Mesothelial cell of epicardium (in vitro differentiated cells): ENCODE measurements around the gene C8A. TPM values are rescaled to one million over a fixed set of nuclear protein-coding genes. Genes with fewer than 3 reads are reported as not detected.

ENCODE experiments used
- DNase-seq, 2 experiments: peaks; one replicate each; pipeline ENCODE4 v3.0.0; 2021; ENCODE audit warnings: low spot score in 2 of 2; ENCODE audit not compliant: unreplicated experiment in 2 of 2
- H3K27ac Mint-ChIP-seq: 2 replicates; pipeline ENCODE4 v1.8.0; 2021; ENCODE audit warnings: mixed read lengths
- H3K27me3 Mint-ChIP-seq: 2 replicates; pipeline ENCODE4 v1.8.0; 2021; ENCODE audit warnings: low read depth, mixed read lengths
- H3K36me3 Mint-ChIP-seq: 2 replicates; pipeline ENCODE4 v1.8.0; 2021; ENCODE audit warnings: mixed read lengths
- H3K4me1 Mint-ChIP-seq: 2 replicates; pipeline ENCODE4 v1.8.0; 2021; ENCODE audit warnings: mixed read lengths
- H3K4me3 Mint-ChIP-seq: 2 replicates; pipeline ENCODE4 v1.8.0; 2021; ENCODE audit warnings: mild to moderate bottlenecking, moderate library complexity, mixed read lengths
- H3K9me3 Mint-ChIP-seq: 2 replicates; pipeline ENCODE4 v1.8.0; 2021; ENCODE audit warnings: mixed read lengths
- total RNA-seq: library from RNA; stranded (reverse); gene quantifications from 3 replicates; pipeline ENCODE4 v1.2.1, GENCODE V29; 2021
- TF ChIP-seq, protein P1 (sequence below): fragments of 200-600 bp; sonication (generic); IDR thresholded peaks from one replicate; pipeline ENCODE4 v1.5.0; 2021; ENCODE audit warnings: antibody characterized with exemption; ENCODE audit not compliant: unreplicated experiment

The C8A gene
- total RNA-seq, 1 donor from 2014 or later: not detected

DNA sequence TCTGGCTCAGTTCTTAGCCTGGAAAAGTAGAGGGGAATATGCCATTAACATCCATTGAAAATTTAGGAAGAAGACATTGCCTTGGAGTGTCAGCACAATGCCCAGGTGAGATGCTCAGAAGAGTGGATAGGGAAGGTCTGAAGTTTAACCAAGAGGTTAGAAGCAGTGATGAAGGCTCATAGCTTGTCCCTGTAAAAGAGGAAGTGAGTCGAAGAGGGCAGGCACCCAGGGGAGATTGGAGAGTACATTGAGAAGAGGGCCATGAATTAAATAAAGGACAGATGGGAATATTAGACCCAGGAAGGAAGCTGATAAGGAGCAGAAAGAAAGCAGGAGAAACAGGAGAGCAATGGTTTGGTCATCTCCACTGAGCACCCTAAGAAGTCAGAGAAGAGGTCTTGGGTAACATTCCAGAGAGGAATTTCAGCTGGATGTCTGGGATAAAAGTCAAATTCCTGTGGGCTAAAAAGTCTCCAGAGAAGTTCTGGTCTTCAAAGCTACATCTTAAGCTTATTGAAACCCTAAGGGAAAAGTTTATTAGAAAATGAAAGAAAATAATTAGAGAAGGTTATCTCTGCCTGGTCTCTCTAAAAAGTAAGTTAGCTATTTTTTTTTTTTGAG is 93.9 kb downstream of the C8A start:
- DNase-seq: no peak
- Mint-ChIP-seq H3K36me3 (no peaks in the 10 kb centered on the region), H3K27me3 (peaks cover 6% of the 10 kb centered on the region), H3K4me3 (no peak overlapping the region), H3K4me1 (no peaks in the 10 kb centered on the region), H3K27ac (no peak overlapping the region), H3K9me3 (no peaks in the 10 kb centered on the region)
- TF ChIP-seq, protein P1, sequence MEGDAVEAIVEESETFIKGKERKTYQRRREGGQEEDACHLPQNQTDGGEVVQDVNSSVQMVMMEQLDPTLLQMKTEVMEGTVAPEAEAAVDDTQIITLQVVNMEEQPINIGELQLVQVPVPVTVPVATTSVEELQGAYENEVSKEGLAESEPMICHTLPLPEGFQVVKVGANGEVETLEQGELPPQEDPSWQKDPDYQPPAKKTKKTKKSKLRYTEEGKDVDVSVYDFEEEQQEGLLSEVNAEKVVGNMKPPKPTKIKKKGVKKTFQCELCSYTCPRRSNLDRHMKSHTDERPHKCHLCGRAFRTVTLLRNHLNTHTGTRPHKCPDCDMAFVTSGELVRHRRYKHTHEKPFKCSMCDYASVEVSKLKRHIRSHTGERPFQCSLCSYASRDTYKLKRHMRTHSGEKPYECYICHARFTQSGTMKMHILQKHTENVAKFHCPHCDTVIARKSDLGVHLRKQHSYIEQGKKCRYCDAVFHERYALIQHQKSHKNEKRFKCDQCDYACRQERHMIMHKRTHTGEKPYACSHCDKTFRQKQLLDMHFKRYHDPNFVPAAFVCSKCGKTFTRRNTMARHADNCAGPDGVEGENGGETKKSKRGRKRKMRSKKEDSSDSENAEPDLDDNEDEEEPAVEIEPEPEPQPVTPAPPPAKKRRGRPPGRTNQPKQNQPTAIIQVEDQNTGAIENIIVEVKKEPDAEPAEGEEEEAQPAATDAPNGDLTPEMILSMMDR: no peak

GRCh38 chr1:56952501-56952900 is 97.9 kb downstream of the C8A start:
- Mint-ChIP-seq H3K4me1 (peaks cover under 1% of the 10 kb centered on the region), H3K27ac (no peak overlapping the region), H3K9me3 (no peaks in the 10 kb centered on the region), H3K36me3 (no peaks in the 10 kb centered on the region), H3K27me3 (peaks cover 20% of the 10 kb centered on the region), H3K4me3 (no peak overlapping the region)
- TF ChIP-seq, protein P1: no peak
- DNase-seq: no peak

DNA sequence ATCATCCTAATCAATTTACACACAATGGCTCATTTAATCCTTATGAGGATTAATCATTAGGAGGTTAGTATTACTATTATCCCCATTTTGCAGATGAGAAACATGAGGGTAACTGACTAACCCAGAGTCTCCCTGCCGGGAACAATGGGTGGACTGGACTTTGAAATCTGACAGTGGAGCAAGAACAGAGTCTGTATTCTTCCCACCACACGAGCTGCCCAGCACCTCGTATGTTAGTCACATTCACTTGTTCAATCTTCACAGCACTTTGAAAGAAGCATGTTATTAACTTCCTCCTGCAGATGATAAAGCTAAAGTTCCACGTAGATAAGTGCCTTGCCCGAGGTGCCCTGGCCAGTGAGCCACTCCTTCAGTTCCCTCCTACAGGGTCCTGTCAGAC is 98.8 kb downstream of the C8A start:
- Mint-ChIP-seq H3K27me3 (peaks cover 20% of the 10 kb centered on the region), H3K4me3 (no peak overlapping the region), H3K27ac (no peak overlapping the region), H3K36me3 (no peaks in the 10 kb centered on the region), H3K9me3 (no peaks in the 10 kb centered on the region), H3K4me1 (peaks cover 10% of the 10 kb centered on the region)
- no peak for DNase-seq
- TF ChIP-seq, protein P1: no peak

DNA sequence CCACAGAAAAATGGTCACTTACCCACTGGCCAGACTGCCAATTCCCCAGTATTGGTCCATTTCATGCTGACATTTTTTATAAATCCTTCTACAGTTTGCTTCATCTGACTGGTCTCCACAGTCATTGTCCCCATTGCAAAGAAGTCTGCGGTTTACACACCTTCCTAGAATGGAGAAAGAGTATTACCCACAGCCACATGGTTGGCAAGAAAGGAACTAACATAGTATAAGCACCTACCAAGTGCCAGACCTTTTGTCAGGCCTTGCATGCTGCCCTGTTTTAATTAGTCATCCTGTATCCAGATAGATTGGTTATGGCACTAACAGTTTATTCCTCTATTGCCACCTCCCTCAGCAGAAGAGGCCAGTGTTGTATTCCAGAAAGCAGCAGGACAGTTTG is 100.1 kb downstream of the C8A start:
- Mint-ChIP-seq H3K4me1 (peaks cover 11% of the 10 kb centered on the region), H3K9me3 (peaks cover 4% of the 10 kb centered on the region), H3K36me3 (no peaks in the 10 kb centered on the region), H3K27ac (no peak overlapping the region), H3K4me3 (no peak overlapping the region), H3K27me3 (peaks cover 20% of the 10 kb centered on the region)
- TF ChIP-seq, protein P1: no peak
- DNase-seq: no peak

DNA sequence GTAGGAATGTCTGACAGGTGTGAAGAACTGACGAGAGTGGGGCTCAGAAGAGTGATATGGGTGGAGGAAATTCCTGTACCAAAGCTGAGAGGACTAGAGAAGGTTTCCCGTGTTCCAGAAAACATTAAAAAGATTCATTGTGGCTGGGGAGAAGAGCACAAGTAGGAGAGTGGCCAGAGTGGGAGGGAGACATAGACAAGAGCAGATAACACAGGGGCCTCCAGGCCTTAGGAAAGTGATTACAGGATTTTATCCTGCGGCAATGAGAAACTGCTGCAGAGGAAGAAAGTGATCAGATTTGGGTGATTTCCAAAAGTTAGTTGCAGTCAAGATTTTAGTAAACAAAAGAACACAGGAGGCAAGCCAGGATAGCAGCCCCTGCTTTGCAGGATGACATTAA is 103.3 kb downstream of the C8A start:
- Mint-ChIP-seq H3K9me3 (peaks cover 4% of the 10 kb centered on the region), H3K4me1 (peaks cover 11% of the 10 kb centered on the region), H3K36me3 (no peaks in the 10 kb centered on the region), H3K27ac (no peak overlapping the region), H3K27me3 (peaks cover 19% of the 10 kb centered on the region), H3K4me3 (no peak overlapping the region)
- DNase-seq: no peak
- TF ChIP-seq, protein P1: no peak

- Mint-ChIP-seq H3K36me3 (no peaks in the 10 kb centered on the region), H3K4me3 (no peak overlapping the region), H3K27ac (no peak overlapping the region), H3K9me3 (peaks cover 4% of the 10 kb centered on the region), H3K4me1 (peaks cover 11% of the 10 kb centered on the region), H3K27me3 (peaks cover 20% of the 10 kb centered on the region)
- DNase-seq: no peak
- TF ChIP-seq, protein P1: no peak
These were observed 103.9 kb downstream of the C8A start for GRCh38 chr1:56958526-56958925.
